Astrocyte (in vitro differentiated cells and primary cell): ENCODE measurements around the gene RPS28. TPM values are rescaled to one million over a fixed set of nuclear protein-coding genes. Genes with fewer than 3 reads are reported as not detected.
"Not testable (repeated sequence)": the region's sequence is repeated elsewhere in the genome, so short reads cannot be mapped to it uniquely, and the experiment has no call there.

Experiments
- DNase-seq: peaks from one replicate; pipeline ENCODE4 v3.0.0-alpha.2; 2010; ENCODE audit warnings: low read depth
- FAIRE-seq: peaks from 2 replicates; lab custom pipeline; 2011; peaks lifted over from hg19 to GRCh38; lab: Jason Lieb, UNC
- H2AFZ ChIP-seq: 2 replicates; pipeline ENCODE4 v1.6.0; 2012; ENCODE audit warnings: low read depth, low read length, inconsistent platforms
- H3K27ac ChIP-seq: 2 replicates; pipeline ENCODE4 v1.5.1; 2011; ENCODE audit warnings: low read depth, low read length, inconsistent platforms
- H3K27me3 ChIP-seq: 2 replicates; pipeline ENCODE4 v1.6.0; 2011; ENCODE audit warnings: low read length, inconsistent platforms; ENCODE audit not compliant: insufficient read depth
- H3K36me3 ChIP-seq: 2 replicates; pipeline ENCODE4 v1.5.1; 2011; ENCODE audit warnings: low read length, inconsistent platforms; ENCODE audit not compliant: insufficient read depth
- H3K4me1 ChIP-seq: 2 replicates; pipeline ENCODE4 v1.5.1; 2011; ENCODE audit warnings: low read length, inconsistent platforms; ENCODE audit not compliant: insufficient read depth
- H3K4me2 ChIP-seq: 2 replicates; pipeline ENCODE4 v1.6.0; 2012; ENCODE audit warnings: low read length, inconsistent platforms
- H3K4me3 ChIP-seq: 2 replicates; pipeline ENCODE4 v1.5.1; 2011; ENCODE audit warnings: low read depth, mild to moderate bottlenecking, low read length, inconsistent platforms; ENCODE audit not compliant: insufficient read depth
- H3K79me2 ChIP-seq: 2 replicates; pipeline ENCODE4 v1.6.0; 2012; ENCODE audit warnings: mild to moderate bottlenecking, low read length, inconsistent platforms; ENCODE audit not compliant: insufficient read depth
- H3K9ac ChIP-seq: 2 replicates; pipeline ENCODE4 v1.6.0; 2012; ENCODE audit warnings: mild to moderate bottlenecking, low read length, inconsistent platforms
- H3K9me3 ChIP-seq: 2 replicates; pipeline ENCODE4 v1.5.1; 2012; ENCODE audit warnings: low read depth, mild to moderate bottlenecking, low read length, inconsistent platforms; ENCODE audit not compliant: insufficient read depth
- H4K20me1 ChIP-seq: 2 replicates; pipeline ENCODE4 v1.6.0; 2012; ENCODE audit warnings: low read length, inconsistent platforms; ENCODE audit not compliant: insufficient read depth
- H3K27ac Mint-ChIP-seq: one replicate; pipeline ENCODE4 v1.8.0; 2021; ENCODE audit warnings: mild to moderate bottlenecking, mixed read lengths; ENCODE audit not compliant: unreplicated experiment
- H3K27me3 Mint-ChIP-seq: one replicate; pipeline ENCODE4 v1.8.0; 2021; ENCODE audit warnings: low read depth, mixed read lengths; ENCODE audit not compliant: unreplicated experiment
- H3K36me3 Mint-ChIP-seq: one replicate; pipeline ENCODE4 v1.8.0; 2021; ENCODE audit warnings: low read depth, mixed read lengths; ENCODE audit not compliant: unreplicated experiment
- H3K4me1 Mint-ChIP-seq: one replicate; pipeline ENCODE4 v1.8.0; 2021; ENCODE audit warnings: low read depth, mixed read lengths; ENCODE audit not compliant: unreplicated experiment
- H3K4me3 Mint-ChIP-seq: one replicate; pipeline ENCODE4 v1.8.0; 2021; ENCODE audit warnings: mild to moderate bottlenecking, moderate library complexity, mixed read lengths; ENCODE audit not compliant: unreplicated experiment
- H3K9me3 Mint-ChIP-seq: one replicate; pipeline ENCODE4 v1.8.0; 2021; ENCODE audit warnings: mild to moderate bottlenecking, mixed read lengths; ENCODE audit not compliant: unreplicated experiment
- CTCF ChIP-seq: IDR thresholded peaks from 2 replicates; pipeline ENCODE4 v1.5.1; 2011; ENCODE audit warnings: low read depth, mild to moderate bottlenecking, inconsistent platforms, low read length, moderate library complexity; ENCODE audit not compliant: insufficient read depth
- EZH2 ChIP-seq: IDR thresholded peaks from 2 replicates; pipeline ENCODE4 v1.6.1; 2012; ENCODE audit warnings: mild to moderate bottlenecking, low read length, inconsistent platforms; ENCODE audit not compliant: insufficient read depth
- total RNA-seq: library from RNA; stranded (reverse); gene quantifications from 2 replicates; pipeline ENCODE4 v1.2.1, GENCODE V29; 2021

The RPS28 gene
- total RNA-seq, 1 donor from 2014 or later: 1,198 TPM

DNA sequence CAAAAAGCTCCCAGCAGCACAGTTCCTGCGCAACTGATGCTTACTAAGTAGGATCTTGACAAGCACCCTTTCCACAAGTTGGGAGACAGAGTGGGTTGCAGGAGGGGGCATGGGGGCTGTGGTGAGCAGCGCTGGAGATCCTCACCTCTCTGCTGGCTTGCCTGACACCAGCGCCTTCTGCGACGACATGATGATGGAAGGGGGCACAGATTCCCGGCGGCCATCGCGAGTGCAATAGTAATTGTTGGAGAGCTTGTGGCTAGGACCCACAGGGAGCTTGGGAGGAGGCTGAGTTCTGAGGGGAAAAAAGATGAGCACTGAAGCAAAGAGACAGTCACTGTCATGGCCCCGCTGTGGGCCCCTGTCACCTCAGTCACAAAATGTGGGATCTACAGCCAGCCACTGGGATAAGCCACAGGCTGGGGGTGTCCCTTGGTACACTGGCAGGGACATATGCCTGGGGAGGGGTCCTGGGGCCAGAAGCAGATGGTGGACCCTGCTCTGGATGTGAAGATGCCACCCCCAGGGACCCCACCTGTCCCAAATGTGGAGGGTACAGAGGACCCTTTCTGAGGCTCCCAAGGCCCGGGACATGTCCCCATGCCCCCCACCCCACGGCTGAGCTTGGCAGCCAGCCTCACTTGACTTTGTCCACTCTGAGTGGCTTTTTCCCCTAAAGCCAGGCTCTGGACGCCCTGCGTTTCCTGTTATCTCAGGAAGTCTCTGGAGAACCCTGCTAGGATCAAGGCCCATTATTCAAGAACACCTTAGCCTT lies 4.8 kb upstream of the RPS28 start:
- Mint-ChIP-seq H3K36me3 (peaks cover 4% of the 10 kb centered on the region), H3K27ac (no peak overlapping the region), H3K4me1 (peaks cover 4% of the 10 kb centered on the region), H3K4me3 (no peak overlapping the region), H3K9me3 (no peaks in the 10 kb centered on the region), H3K27me3 (no peaks in the 10 kb centered on the region)
- H3K9me3 ChIP-seq: no peaks in the 10 kb centered on the region
- H3K4me2 ChIP-seq: no peak overlapping the region
- FAIRE-seq: no peak
- no peak overlapping the region for H3K27ac ChIP-seq
- peaks cover 16% of the 10 kb centered on the region for H3K36me3 ChIP-seq
- no peak overlapping the region for H3K9ac ChIP-seq
- peaks cover 5% of the 10 kb centered on the region for H4K20me1 ChIP-seq
- no peak for TF ChIP-seq EZH2
- TF ChIP-seq CTCF: no peak
- peaks cover 7% of the 10 kb centered on the region for H3K4me1 ChIP-seq
- no peaks in the 10 kb centered on the region for H3K27me3 ChIP-seq
- no peak for DNase-seq
- H3K4me3 ChIP-seq: no peak overlapping the region
- H2AFZ ChIP-seq: no peak overlapping the region
- H3K79me2 ChIP-seq: peaks cover 23% of the 10 kb centered on the region

GRCh38 chr19:8318835-8319234 lies 2.5 kb upstream of the RPS28 start:
- H3K4me2 ChIP-seq, H3K9ac ChIP-seq, H3K27me3 Mint-ChIP-seq, H2AFZ ChIP-seq, H3K9me3 ChIP-seq, H3K4me1 Mint-ChIP-seq, H3K9me3 Mint-ChIP-seq, H3K27ac ChIP-seq, FAIRE-seq, DNase-seq, H3K27ac Mint-ChIP-seq, H3K27me3 ChIP-seq, H3K4me3 ChIP-seq, H3K36me3 Mint-ChIP-seq: not testable (repeated sequence)
- H3K36me3 ChIP-seq: peaks cover 22% of the 10 kb centered on the region
- H4K20me1 ChIP-seq: peaks cover 28% of the 10 kb centered on the region
- H3K79me2 ChIP-seq: peaks cover 46% of the 10 kb centered on the region
- H3K4me1 ChIP-seq: peaks cover 18% of the 10 kb centered on the region
- H3K4me3 Mint-ChIP-seq: peak overlapping the region; percentile 50

DNA sequence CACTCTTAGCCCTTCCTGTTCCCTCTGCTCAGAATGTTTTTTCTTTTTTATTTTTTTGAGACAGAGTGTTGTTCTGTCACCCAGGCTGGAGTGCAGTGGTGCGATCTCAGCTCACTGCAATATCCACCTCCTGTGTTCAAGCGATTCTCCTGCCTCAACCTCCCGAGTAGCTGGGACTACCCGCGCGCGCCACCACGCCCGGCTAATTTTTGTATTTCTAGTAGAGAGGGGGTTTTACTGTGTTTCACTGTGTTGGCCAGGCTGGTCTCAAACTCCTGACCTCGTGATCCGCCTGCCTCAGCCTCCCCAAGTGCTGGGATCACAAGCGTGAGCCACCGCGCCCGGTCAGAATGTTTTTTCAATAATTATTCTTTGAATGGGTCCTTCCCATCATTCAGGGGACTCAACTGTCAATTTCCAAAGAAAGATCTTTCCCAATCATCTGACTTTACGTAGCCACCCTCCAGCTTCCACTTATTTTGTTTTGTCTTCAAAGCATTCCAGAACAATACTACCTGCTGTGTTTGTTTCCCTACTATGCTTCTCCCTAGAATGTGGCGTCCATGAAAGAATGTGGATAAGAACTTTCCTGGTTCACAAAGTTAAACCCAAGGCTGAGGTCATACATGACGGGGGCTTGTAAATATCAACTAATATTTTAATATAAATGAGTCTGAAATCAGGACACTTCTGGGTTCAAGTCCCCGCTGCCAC lies 1.3 kb upstream of the RPS28 start:
- Mint-ChIP-seq H3K36me3 (peaks cover 6% of the 10 kb centered on the region), H3K27me3 (no peaks in the 10 kb centered on the region), H3K27ac (peak overlapping the region; percentile 100), H3K4me3 (peak overlapping the region; percentile 100), H3K4me1 (peaks cover 7% of the 10 kb centered on the region), H3K9me3 (no peaks in the 10 kb centered on the region)
- Histone ChIP-seq H3K4me2 (peak overlapping the region; percentile 100), H3K9me3 (no peaks in the 10 kb centered on the region), H3K4me3 (peak overlapping the region; percentile 97), H3K4me1 (peaks cover 22% of the 10 kb centered on the region), H3K27ac (peak overlapping the region; percentile 98), H3K9ac (peak overlapping the region; percentile 100), H2AFZ (no peak overlapping the region), H3K79me2 (peaks cover 47% of the 10 kb centered on the region), H3K36me3 (peaks cover 14% of the 10 kb centered on the region), H3K27me3 (no peaks in the 10 kb centered on the region), H4K20me1 (peaks cover 36% of the 10 kb centered on the region)
- FAIRE-seq (no peak), DNase-seq (no peak)
- TF ChIP-seq CTCF: no peak
- TF ChIP-seq EZH2: no peak
